ENCODE data around the gene SCN2A. TPM values are rescaled to one million over a fixed set of nuclear protein-coding genes. Genes with fewer than 3 reads are reported as not detected.

SCN2A gene
- total RNA-seq, 1 experiment from 2014 or later: not detected

GRCh38 chr2:165417009-165417408 lies 177.8 kb downstream of the SCN2A start:
- no peak for DNase-seq (ENCODE audit: low spot score)

GRCh38 chr2:165420231-165420630 lies 181.0 kb downstream of the SCN2A start:
- no peak for DNase-seq (ENCODE audit: low spot score)

- no peak for DNase-seq (ENCODE audit: low spot score)
Measured at GRCh38 chr2:165423081-165423480, 183.9 kb downstream of the SCN2A start.

GRCh38 chr2:165425556-165425955 lies 186.3 kb downstream of the SCN2A start:
- DNase-seq (ENCODE audit: low spot score): no peak

GRCh38 chr2:165427686-165428085 lies 188.5 kb downstream of the SCN2A start:
- DNase-seq (ENCODE audit: low spot score): no peak

GRCh38 chr2:165428926-165429325 lies 189.7 kb downstream of the SCN2A start:
- DNase-seq (ENCODE audit: low spot score): no peak

- DNase-seq (ENCODE audit: low spot score): no peak
Measured at GRCh38 chr2:165431014-165431413, 191.8 kb downstream of the SCN2A start.

GRCh38 chr2:165432234-165432966 lies 193.2 kb downstream of the SCN2A start:
- DNase-seq (ENCODE audit: low spot score): no peak

GRCh38 chr2:165434865-165435496 lies 195.8 kb downstream of the SCN2A start:
- DNase-seq (ENCODE audit: low spot score): no peak

- DNase-seq (ENCODE audit: low spot score): no peak
Measured at GRCh38 chr2:165435611-165436010, 196.4 kb downstream of the SCN2A start.

- DNase-seq (ENCODE audit: low spot score): no peak
Measured at GRCh38 chr2:165436559-165436958, 197.3 kb downstream of the SCN2A start.

- no peak for DNase-seq (ENCODE audit: low spot score)
Measured at GRCh38 chr2:165440367-165440766, 201.2 kb downstream of the SCN2A start.

Other genes with a start within 250 kb of the SCN2A start
- 0.03 TPM in 1 of 2 replicates, not detected in the other for gene SCN3A, start 35.4 kb upstream of the SCN2A start, total RNA-seq (2014; rRNA removed; shearing (Covaris generic))
- gene CSRNP3, start 230.3 kb downstream of the SCN2A start, total RNA-seq (2014; rRNA removed; shearing (Covaris generic)): 0.08 and 0.10 TPM in 2 replicates